Nephron (organoid): ENCODE measurements around the gene NAB2.
"Not testable (repeated sequence)": the region's sequence is repeated elsewhere in the genome, so short reads cannot be mapped to it uniquely, and the experiment has no call there.

Experiments
- H3K27ac Mint-ChIP-seq, 3 experiments: 2 replicates each; pipeline ENCODE4 v1.8.0; 2020; ENCODE audit warnings: mixed read lengths in 3 of 3, mild to moderate bottlenecking in 2 of 3, moderate library complexity in 1 of 3
- H3K27me3 Mint-ChIP-seq: 2 replicates; pipeline ENCODE4 v1.8.0; 2021; ENCODE audit warnings: low read depth, mild to moderate bottlenecking, moderate library complexity, mixed read lengths
- H3K36me3 Mint-ChIP-seq: 2 replicates; pipeline ENCODE4 v1.8.0; 2020; ENCODE audit warnings: low read depth, mixed read lengths
- H3K4me1 Mint-ChIP-seq: 2 replicates; pipeline ENCODE4 v1.8.0; 2020; ENCODE audit warnings: mixed read lengths
- H3K4me3 Mint-ChIP-seq, 3 experiments: 2 replicates each; pipeline ENCODE4 v1.8.0; 2020; ENCODE audit warnings: mild to moderate bottlenecking in 3 of 3, mixed read lengths in 3 of 3, moderate library complexity in 2 of 3
- H3K9me3 Mint-ChIP-seq: 2 replicates; pipeline ENCODE4 v1.8.0; 2020; ENCODE audit warnings: mixed read lengths
- CTCF ChIP-seq, 3 experiments: fragments of 200-600 bp; sonication (generic); IDR thresholded peaks; one replicate each; pipeline ENCODE4 v1.5.0; 2021; ENCODE audit warnings: antibody characterized with exemption in 3 of 3; ENCODE audit not compliant: unreplicated experiment in 3 of 3

Gene NAB2

GRCh38 chr12:57112492-57113294 lies 23.8 kb downstream of the NAB2 start:
- Mint-ChIP-seq H3K4me3 (peak overlapping the region; percentile 90 to 93 (median 91)), H3K4me1 (peaks cover 32% of the 10 kb centered on the region), H3K27ac (peak overlapping the region; percentile 96 to 100 (median 98))

GRCh38 chr12:57116580-57117281 lies 27.8 kb downstream of the NAB2 start:
- H3K27ac Mint-ChIP-seq = no peak overlapping the region
- H3K4me3 Mint-ChIP-seq = peak overlapping the region in 1 of 3 experiments; percentile 3
- no peaks in the 10 kb centered on the region for H3K9me3 Mint-ChIP-seq
- H3K36me3 Mint-ChIP-seq = no peaks in the 10 kb centered on the region
- peaks cover 5% of the 10 kb centered on the region for H3K4me1 Mint-ChIP-seq
- H3K27me3 Mint-ChIP-seq = no peaks in the 10 kb centered on the region
- no peak for TF ChIP-seq CTCF (IDR thresholded peaks at IDR 0.05; ENCODE audit: unreplicated experiment in 3 of 3)

More at GRCh38 chr12:57112492-57113294, 23.8 kb downstream of the NAB2 start:
- Mint-ChIP-seq H3K27me3 (no peaks in the 10 kb centered on the region), H3K9me3 (no peaks in the 10 kb centered on the region), H3K36me3 (peaks cover 3% of the 10 kb centered on the region)
- TF ChIP-seq CTCF (IDR thresholded peaks at IDR 0.05; ENCODE audit: unreplicated experiment in 3 of 3) = peak; percentile 85 to 89 (median 86)

- H3K9me3 Mint-ChIP-seq = no peaks in the 10 kb centered on the region
- no peaks in the 10 kb centered on the region for H3K36me3 Mint-ChIP-seq
- no peak overlapping the region for H3K27ac Mint-ChIP-seq
- H3K4me3 Mint-ChIP-seq = no peak overlapping the region
- TF ChIP-seq CTCF (IDR thresholded peaks at IDR 0.05; ENCODE audit: unreplicated experiment in 3 of 3) = no peak
- no peaks in the 10 kb centered on the region for H3K4me1 Mint-ChIP-seq
- peaks cover 2% of the 10 kb centered on the region for H3K27me3 Mint-ChIP-seq
Measured at GRCh38 chr12:57118711-57119271, 29.9 kb downstream of the NAB2 start.

GRCh38 chr12:57119294-57120085 lies 30.6 kb downstream of the NAB2 start:
- no peaks in the 10 kb centered on the region for H3K9me3 Mint-ChIP-seq
- no peaks in the 10 kb centered on the region for H3K36me3 Mint-ChIP-seq
- no peak for TF ChIP-seq CTCF (IDR thresholded peaks at IDR 0.05; ENCODE audit: unreplicated experiment in 3 of 3)
- no peak overlapping the region for H3K27ac Mint-ChIP-seq
- peaks cover 3% of the 10 kb centered on the region for H3K4me1 Mint-ChIP-seq
- no peak overlapping the region for H3K4me3 Mint-ChIP-seq
- peaks cover 4% of the 10 kb centered on the region for H3K27me3 Mint-ChIP-seq

- H3K4me3 Mint-ChIP-seq, H3K36me3 Mint-ChIP-seq, H3K27ac Mint-ChIP-seq, H3K9me3 Mint-ChIP-seq, H3K4me1 Mint-ChIP-seq, H3K27me3 Mint-ChIP-seq: not testable (repeated sequence)
Measured at GRCh38 chr12:57120718-57121117, 31.8 kb downstream of the NAB2 start.

GRCh38 chr12:57123813-57124212 lies 34.9 kb downstream of the NAB2 start:
- Mint-ChIP-seq H3K4me3 (no peak overlapping the region), H3K27me3 (peaks cover 4% of the 10 kb centered on the region), H3K4me1 (peaks cover 19% of the 10 kb centered on the region), H3K9me3 (no peaks in the 10 kb centered on the region), H3K36me3 (no peaks in the 10 kb centered on the region), H3K27ac (no peak overlapping the region)
- no peak for TF ChIP-seq CTCF (IDR thresholded peaks at IDR 0.05; ENCODE audit: unreplicated experiment in 3 of 3)
